ENCODE measurements around the gene TMEM269.
A peak's percentile ranks its signal among the peaks of the same experiment; 100 is the strongest.

TMEM269 gene

GRCh38 chr1:42846257-42847110, 61.7 kb downstream of the TMEM269 start, which contains the start of gene ZNF691:
Gene ZNF691, plus strand, starts transcription at chr1:42846613. Its CDS starts 3,046 bp downstream, at chr1:42849659.
- DNase-seq (ENCODE audit: low read depth, low spot score): peak; percentile 84
- peak within 1 kb of the TSS; percentile 93 for H3K4me3 ChIP-seq (ENCODE audit: low read depth, low read length)
- POLR2A ChIA-PET: interaction anchor here (0.6 to 1.4 kb wide), 6 partner anchors 8 to 276 kb away, joined by 3 to 8 read pairs (median 3); partner anchors contain the start of genes C1orf50 and P3H1
- TF ChIP-seq CTCF (IDR thresholded peaks at IDR 0.05; ENCODE audit: insufficient read depth, low read length, missing control alignments): peak; percentile 74
- CTCF ChIA-PET: interaction anchor here (0.8 to 3.0 kb wide), 27 partner anchors 9 to 359 kb away, joined by 3 to 16 read pairs (median 5); partner anchors contain the start of genes C1orf50, ERMAP, P3H1 and SVBP

GRCh38 chr1:42847111-42847595, 62.4 kb downstream of the TMEM269 start:
- DNase-seq (ENCODE audit: low read depth, low spot score): no peak
- ChIA-PET CTCF (interaction anchor here (0.9 to 3.0 kb wide), 16 partner anchors 9 to 358 kb away, joined by 3 to 16 read pairs (median 6); partner anchors contain the start of genes ERMAP and SVBP), POLR2A (interaction anchor here (1.0 to 1.4 kb wide), 3 partner anchors 9 to 80 kb away, joined by 3 to 8 read pairs (median 3); partner anchors contain the start of genes C1orf50 and P3H1)
- TF ChIP-seq CTCF (IDR thresholded peaks at IDR 0.05; ENCODE audit: insufficient read depth, low read length, missing control alignments): no peak
- H3K4me3 ChIP-seq (ENCODE audit: low read depth, low read length): peak overlapping the region; percentile 93

- H3K4me3 ChIP-seq (ENCODE audit: low read depth, low read length): no peak overlapping the region
- ChIA-PET CTCF (interaction anchor here (0.9 to 3.0 kb wide), 8 partner anchors 12 to 226 kb away, joined by 3 to 16 read pairs (median 9); no protein-coding TSS in a partner anchor), POLR2A (no interaction called here)
- TF ChIP-seq CTCF (IDR thresholded peaks at IDR 0.05; ENCODE audit: insufficient read depth, low read length, missing control alignments): no peak
- no peak for DNase-seq (ENCODE audit: low read depth, low spot score)
Observed at GRCh38 chr1:42847721-42848460, 63.1 kb downstream of the TMEM269 start.

- CTCF ChIA-PET: interaction anchor here (1.2 to 2.7 kb wide), 2 partner anchors 13 to 225 kb away, joined by 3 to 13 read pairs; no protein-coding TSS in a partner anchor
- no peak for TF ChIP-seq CTCF (IDR thresholded peaks at IDR 0.05; ENCODE audit: insufficient read depth, low read length, missing control alignments)
- no peak for DNase-seq (ENCODE audit: low read depth, low spot score)
- no peak overlapping the region for H3K4me3 ChIP-seq (ENCODE audit: low read depth, low read length)
- POLR2A ChIA-PET: no interaction called here
Observed at GRCh38 chr1:42848823-42849537, 64.2 kb downstream of the TMEM269 start.

- POLR2A ChIA-PET: no interaction called here
- no peak for TF ChIP-seq CTCF (IDR thresholded peaks at IDR 0.05; ENCODE audit: insufficient read depth, low read length, missing control alignments)
- no peak for DNase-seq (ENCODE audit: low read depth, low spot score)
- H3K4me3 ChIP-seq (ENCODE audit: low read depth, low read length): no peak overlapping the region
- CTCF ChIA-PET: no interaction called here
Observed at GRCh38 chr1:42849944-42850343, 65.2 kb downstream of the TMEM269 start.

Data from AG04449 (cell line).